Measurements from ENCODE around the gene SNAP25. TPM values are rescaled to one million over a fixed set of nuclear protein-coding genes. Genes with fewer than 3 reads are reported as not detected.

The SNAP25 gene
- total RNA-seq, 4 donors from 2014 or later: 0.34 to 2.1 TPM; not detected in 2

DNA sequence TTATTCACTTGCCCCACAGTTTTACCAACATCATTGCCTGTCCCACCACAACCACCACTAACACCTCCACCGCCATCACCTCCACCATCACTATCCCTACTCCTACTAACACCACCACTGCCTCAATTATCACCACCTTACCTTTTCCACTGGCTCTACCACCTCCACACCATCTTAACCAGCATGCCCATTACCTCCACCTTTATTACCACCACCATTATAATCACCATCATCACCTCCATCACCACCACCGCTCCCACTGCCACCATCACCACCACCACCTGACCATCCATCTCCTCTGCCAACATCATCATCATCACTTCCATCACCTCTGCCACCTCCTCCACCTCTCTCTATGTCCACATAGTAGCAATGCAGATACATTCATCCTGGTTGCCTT lies 90.0 kb downstream of the SNAP25 start:
- no peak overlapping the region for H3K4me3 ChIP-seq (ENCODE audit: low read depth, poor library complexity, severe bottlenecking)
- no peak for DNase-seq (ENCODE audit: low spot score in 2 of 2)
- 41 to 74% methylated on average over 2 of the region's 2 CpGs for WGBS, 2 donors
- TF ChIP-seq, protein P1, sequence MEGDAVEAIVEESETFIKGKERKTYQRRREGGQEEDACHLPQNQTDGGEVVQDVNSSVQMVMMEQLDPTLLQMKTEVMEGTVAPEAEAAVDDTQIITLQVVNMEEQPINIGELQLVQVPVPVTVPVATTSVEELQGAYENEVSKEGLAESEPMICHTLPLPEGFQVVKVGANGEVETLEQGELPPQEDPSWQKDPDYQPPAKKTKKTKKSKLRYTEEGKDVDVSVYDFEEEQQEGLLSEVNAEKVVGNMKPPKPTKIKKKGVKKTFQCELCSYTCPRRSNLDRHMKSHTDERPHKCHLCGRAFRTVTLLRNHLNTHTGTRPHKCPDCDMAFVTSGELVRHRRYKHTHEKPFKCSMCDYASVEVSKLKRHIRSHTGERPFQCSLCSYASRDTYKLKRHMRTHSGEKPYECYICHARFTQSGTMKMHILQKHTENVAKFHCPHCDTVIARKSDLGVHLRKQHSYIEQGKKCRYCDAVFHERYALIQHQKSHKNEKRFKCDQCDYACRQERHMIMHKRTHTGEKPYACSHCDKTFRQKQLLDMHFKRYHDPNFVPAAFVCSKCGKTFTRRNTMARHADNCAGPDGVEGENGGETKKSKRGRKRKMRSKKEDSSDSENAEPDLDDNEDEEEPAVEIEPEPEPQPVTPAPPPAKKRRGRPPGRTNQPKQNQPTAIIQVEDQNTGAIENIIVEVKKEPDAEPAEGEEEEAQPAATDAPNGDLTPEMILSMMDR (IDR thresholded peaks at IDR 0.05): peak in 1 of 3 donors; percentile 48
- TF ChIP-seq POLR2A (IDR thresholded peaks at IDR 0.05): no peak
- intact Hi-C loops (cut with DNase I; ENCODE audit: low total_unique reads): no loop called here

DNA sequence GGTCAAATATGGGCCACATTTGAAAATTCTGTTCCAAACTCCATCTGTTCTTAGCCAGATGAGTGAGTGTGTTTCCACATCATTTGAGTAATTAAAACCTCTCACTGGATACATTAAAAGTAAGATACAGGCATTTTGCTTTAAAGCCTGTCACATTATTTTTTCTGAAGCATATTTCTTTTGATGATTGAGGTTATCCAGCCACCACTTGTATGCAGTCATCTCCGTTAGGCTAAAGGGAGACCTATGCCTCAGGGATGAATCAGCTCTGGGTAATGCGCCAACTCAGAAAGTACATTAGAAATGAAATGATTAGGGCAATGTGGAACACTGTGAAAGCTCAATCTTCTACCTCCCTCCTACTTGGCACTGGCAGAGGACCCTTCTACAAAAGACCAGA lies 90.7 kb downstream of the SNAP25 start:
- intact Hi-C loops (cut with DNase I; ENCODE audit: low total_unique reads): no loop called here
- TF ChIP-seq POLR2A (IDR thresholded peaks at IDR 0.05): no peak
- TF ChIP-seq, protein P1 (IDR thresholded peaks at IDR 0.05): no peak
- H3K4me3 ChIP-seq (ENCODE audit: low read depth, poor library complexity, severe bottlenecking): no peak overlapping the region
- DNase-seq (ENCODE audit: low spot score in 2 of 2): no peak
- 54 to 64% methylated on average over 2 of the region's 2 CpGs for WGBS, 2 donors

GRCh38 chr20:10312111-10312510 lies 93.5 kb downstream of the SNAP25 start:
- no peak for DNase-seq (ENCODE audit: low spot score in 2 of 2)

DNA sequence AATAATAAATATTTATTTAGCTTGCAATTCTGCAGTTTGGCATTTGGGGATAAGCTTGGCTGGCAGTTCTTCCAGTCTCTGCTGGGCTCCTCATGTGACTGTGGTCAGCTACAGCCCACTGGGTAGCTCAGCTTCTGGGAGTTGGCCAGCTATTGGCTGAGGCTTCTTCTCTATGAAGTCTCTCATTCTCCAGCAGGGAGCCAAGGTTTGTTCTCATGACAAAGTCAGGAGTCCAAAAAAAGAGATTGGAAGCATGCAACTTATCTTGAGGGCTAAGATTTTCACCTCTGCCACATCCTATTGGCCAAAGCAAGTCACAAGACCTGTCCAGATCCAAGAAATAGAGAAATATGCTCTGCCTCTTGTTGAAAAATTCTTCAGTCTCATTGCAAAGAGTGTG lies 94.6 kb downstream of the SNAP25 start:
- intact Hi-C loops (cut with DNase I; ENCODE audit: low total_unique reads): no loop called here
- TF ChIP-seq POLR2A (IDR thresholded peaks at IDR 0.05): no peak
- TF ChIP-seq, protein P1 (IDR thresholded peaks at IDR 0.05): no peak
- no peak for DNase-seq (ENCODE audit: low spot score in 2 of 2)
- no peak overlapping the region for H3K4me3 ChIP-seq (ENCODE audit: low read depth, poor library complexity, severe bottlenecking)

More at GRCh38 chr20:10312111-10312510, 93.5 kb downstream of the SNAP25 start:
- TF ChIP-seq, protein P1 (IDR thresholded peaks at IDR 0.05): no peak
- no peak for TF ChIP-seq POLR2A (IDR thresholded peaks at IDR 0.05)
- intact Hi-C loops (cut with DNase I; ENCODE audit: low total_unique reads): no loop called here
- WGBS, 2 donors: 35 to 67% methylated on average over 1 of the region's 1 CpG
- H3K4me3 ChIP-seq (ENCODE audit: low read depth, poor library complexity, severe bottlenecking): no peak overlapping the region

- no peak overlapping the region for H3K4me3 ChIP-seq (ENCODE audit: low read depth, poor library complexity, severe bottlenecking)
- WGBS, 2 donors: 31 to 37% methylated on average over 3 of the region's 3 CpGs
- intact Hi-C loops (cut with DNase I; ENCODE audit: low total_unique reads): no loop called here
- TF ChIP-seq, protein P1 (IDR thresholded peaks at IDR 0.05): no peak
- no peak for TF ChIP-seq POLR2A (IDR thresholded peaks at IDR 0.05)
- no peak for DNase-seq (ENCODE audit: low spot score in 2 of 2)
Measured at GRCh38 chr20:10313701-10314100, 95.1 kb downstream of the SNAP25 start.

DNA sequence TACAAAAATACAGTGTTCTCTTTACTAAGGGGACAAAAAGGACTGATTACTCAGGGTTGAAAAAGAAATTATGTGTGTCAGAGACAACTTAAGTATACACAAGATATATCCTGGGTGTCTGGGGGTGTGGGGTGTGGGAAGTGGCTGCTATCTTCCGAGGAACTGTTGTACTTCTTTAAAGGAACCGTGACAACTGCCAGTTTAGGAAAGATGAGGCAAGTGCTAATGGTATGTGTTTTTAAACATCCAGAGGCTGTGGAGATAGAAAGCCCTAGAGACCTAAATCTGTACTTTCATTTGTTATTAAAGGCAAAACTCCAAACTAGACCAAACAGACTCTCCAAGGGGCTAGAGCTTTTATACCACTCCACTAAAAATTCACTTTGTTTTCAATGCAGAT lies 95.6 kb downstream of the SNAP25 start:
- 31 to 40% methylated on average over 2 of the region's 2 CpGs for WGBS, 2 donors
- intact Hi-C loops (cut with DNase I; ENCODE audit: low total_unique reads): no loop called here

More for the DNA sequence above, 95.6 kb downstream of the SNAP25 start:
- TF ChIP-seq, protein P1 (IDR thresholded peaks at IDR 0.05): no peak
- TF ChIP-seq POLR2A (IDR thresholded peaks at IDR 0.05): no peak
- no peak overlapping the region for H3K4me3 ChIP-seq (ENCODE audit: low read depth, poor library complexity, severe bottlenecking)
- no peak for DNase-seq (ENCODE audit: low spot score in 2 of 2)
